ENCODE results near the gene CTF1. TPM values are rescaled to one million over a fixed set of nuclear protein-coding genes. Genes with fewer than 3 reads are reported as not detected.

CTF1 gene
- total RNA-seq, 1 experiment from 2014 or later = 1.4 TPM

- DNase-seq (ENCODE audit: low spot score) (no peak), ATAC-seq (no peak)
- POLR2A ChIA-PET = no interaction called here
- Mint-ChIP-seq H3K4me1 (peaks cover 10% of the 10 kb centered on the region), H3K27ac (no peak overlapping the region), H3K36me3 (no peaks in the 10 kb centered on the region), H3K9me3 (no peaks in the 10 kb centered on the region), H3K27me3 (ENCODE audit: low read depth) (no peaks in the 10 kb centered on the region; the same call in 1 of the 2 replicates), H3K4me3 (no peak overlapping the region)
- CTCF ChIA-PET = interaction anchor here (0.6 to 1.4 kb wide), 3 partner anchors 11 to 68 kb away, joined by 3 to 10 read pairs (median 8); no protein-coding TSS in a partner anchor
- no peak for TF ChIP-seq CTCF (IDR thresholded peaks at IDR 0.05)
- TF ChIP-seq EMX1 (CRISPR knock-in tag; IDR thresholded peaks at IDR 0.05) = no peak
- TF ChIP-seq MXD4 (CRISPR knock-in tag; IDR thresholded peaks at IDR 0.05; ENCODE audit: borderline replicate concordance) = no peak
- no peak for TF ChIP-seq NFE2L1 (CRISPR knock-in tag; IDR thresholded peaks at IDR 0.05)
- no peak for TF ChIP-seq ETV6 (CRISPR knock-in tag; IDR thresholded peaks at IDR 0.05)
- no peak for TF ChIP-seq ZNF138 (CRISPR knock-in tag; conservative IDR thresholded peaks at IDR 0.05)
- no peak for TF ChIP-seq E2F5 (CRISPR knock-in tag; IDR thresholded peaks at IDR 0.05)
- no peak for TF ChIP-seq FOXP1 (CRISPR knock-in tag; IDR thresholded peaks at IDR 0.05; ENCODE audit: borderline replicate concordance)
These were observed 16.5 kb downstream of the CTF1 start for GRCh38 chr16:30912794-30913412.

- no peak for DNase-seq (ENCODE audit: low spot score)
- no peaks in the 10 kb centered on the region for H3K9me3 Mint-ChIP-seq
- H3K27me3 Mint-ChIP-seq (ENCODE audit: low read depth) = no peaks in the 10 kb centered on the region; the same call in 1 of the 2 replicates
- H3K36me3 Mint-ChIP-seq = no peaks in the 10 kb centered on the region
- H3K27ac Mint-ChIP-seq = no peak overlapping the region
- no peak; the same call in 1 of the 2 replicates for ATAC-seq
- CTCF ChIA-PET = interaction anchor here (1.3 kb wide), 1 partner anchor 70 kb away, joined by 5 read pairs; no protein-coding TSS in a partner anchor
- POLR2A ChIA-PET = no interaction called here
- TF ChIP-seq MAX (CRISPR knock-in tag; IDR thresholded peaks at IDR 0.05) (no peak), ZNF121 (CRISPR knock-in tag; IDR thresholded peaks at IDR 0.05) (0 out of 2 replicates have a peak, but pooled peaks have one; percentile 34)
- H3K4me3 Mint-ChIP-seq = no peak overlapping the region
- H3K4me1 Mint-ChIP-seq = peaks cover 10% of the 10 kb centered on the region
These were observed 18.4 kb downstream of the CTF1 start for GRCh38 chr16:30914830-30915229.

GRCh38 chr16:30918614-30919013 lies 22.2 kb downstream of the CTF1 start:
- no peaks in the 10 kb centered on the region for H3K4me1 Mint-ChIP-seq
- ATAC-seq (no peak), DNase-seq (ENCODE audit: low spot score) (no peak)
- H3K36me3 Mint-ChIP-seq = no peaks in the 10 kb centered on the region
- H3K27ac Mint-ChIP-seq = no peak overlapping the region
- no peak for TF ChIP-seq SMAD4 (CRISPR knock-in tag; IDR thresholded peaks at IDR 0.05)
- no peak for TF ChIP-seq NFYB (CRISPR knock-in tag; conservative IDR thresholded peaks at IDR 0.05; ENCODE audit: low read depth)
- TF ChIP-seq AR (CRISPR knock-in tag; IDR thresholded peaks at IDR 0.05) = no peak
- TF ChIP-seq, protein P1, sequence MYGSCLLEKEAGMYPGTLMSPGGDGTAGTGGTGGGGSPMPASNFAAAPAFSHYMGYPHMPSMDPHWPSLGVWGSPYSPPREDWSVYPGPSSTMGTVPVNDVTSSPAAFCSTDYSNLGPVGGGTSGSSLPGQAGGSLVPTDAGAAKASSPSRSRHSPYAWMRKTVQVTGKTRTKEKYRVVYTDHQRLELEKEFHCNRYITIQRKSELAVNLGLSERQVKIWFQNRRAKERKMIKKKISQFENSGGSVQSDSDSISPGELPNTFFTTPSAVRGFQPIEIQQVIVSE (CRISPR knock-in tag; IDR thresholded peaks at IDR 0.05; ENCODE audit: borderline replicate concordance) = no peak
- TF ChIP-seq NR1H2 (CRISPR knock-in tag; IDR thresholded peaks at IDR 0.05) = no peak
- TF ChIP-seq JAZF1 (CRISPR knock-in tag; IDR thresholded peaks at IDR 0.05) = no peak
- TF ChIP-seq ZNF396 (CRISPR knock-in tag; IDR thresholded peaks at IDR 0.05; ENCODE audit: borderline replicate concordance) = no peak
- TF ChIP-seq NFATC4 (CRISPR knock-in tag; IDR thresholded peaks at IDR 0.05) = no peak
- TF ChIP-seq FOXP1 (CRISPR knock-in tag; IDR thresholded peaks at IDR 0.05; ENCODE audit: borderline replicate concordance) = no peak
- TF ChIP-seq MAX (CRISPR knock-in tag; IDR thresholded peaks at IDR 0.05) = no peak
- TF ChIP-seq PRDM15 (CRISPR knock-in tag; IDR thresholded peaks at IDR 0.05) = no peak
- H3K4me3 Mint-ChIP-seq = no peak overlapping the region
- POLR2A ChIA-PET = no interaction called here
- H3K27me3 Mint-ChIP-seq (ENCODE audit: low read depth) = no peaks in the 10 kb centered on the region; the same call in 1 of the 2 replicates
- CTCF ChIA-PET = interaction anchor here (2.0 to 2.7 kb wide), 2 partner anchors 16 to 74 kb away, joined by 12 to 19 read pairs; no protein-coding TSS in a partner anchor
- no peaks in the 10 kb centered on the region for H3K9me3 Mint-ChIP-seq
